MCF 10A (cell line): Measurements from ENCODE around the gene PTTG2. TPM values are rescaled to one million over a fixed set of nuclear protein-coding genes. Genes with fewer than 3 reads are reported as not detected.

Source experiments
- BruUV-seq: library from RNA; stranded (reverse); fragments of 400-500 nt; replicated peaks from 2 replicates; lab custom pipeline; 2021; lab: Mats Ljungman, UMichigan
- CTCF ChIA-PET: fragments of 300-600 bp; sonication (Branson Sonifier 250); formaldehyde crosslinking; extraction: SDS; loops from one replicate; lab custom pipeline; 2021; ENCODE audit warnings: antibody characterized with exemption, inconsistent platforms; lab: Yijun Ruan, JAX
- POLR2A ChIA-PET: fragments of 300-600, 350-650 bp; sonication (Branson Sonifier 250); formaldehyde crosslinking; extraction: SDS; loops from one replicate; lab custom pipeline; 2020; ENCODE audit warnings: antibody characterized with exemption, inconsistent platforms; lab: Yijun Ruan, JAX
- DNase-seq: peaks from one replicate; pipeline ENCODE4 v3.0.0-alpha.2; 2018; ENCODE audit not compliant: unreplicated experiment
- H3K27ac Mint-ChIP-seq: one replicate; pipeline ENCODE4 v1.8.0; 2022; ENCODE audit warnings: mild to moderate bottlenecking, low read depth, mixed read lengths; ENCODE audit not compliant: unreplicated experiment
- H3K27me3 Mint-ChIP-seq: one replicate; pipeline ENCODE4 v1.8.0; 2022; ENCODE audit warnings: mixed read lengths; ENCODE audit not compliant: insufficient read depth, unreplicated experiment
- H3K36me3 Mint-ChIP-seq: one replicate; pipeline ENCODE4 v1.8.0; 2022; ENCODE audit warnings: mild to moderate bottlenecking, moderate library complexity, mixed read lengths; ENCODE audit not compliant: insufficient read depth, unreplicated experiment
- H3K4me1 Mint-ChIP-seq: one replicate; pipeline ENCODE4 v1.8.0; 2022; ENCODE audit warnings: mixed read lengths; ENCODE audit not compliant: insufficient read depth, unreplicated experiment
- H3K4me3 Mint-ChIP-seq: one replicate; pipeline ENCODE4 v1.8.0; 2022; ENCODE audit warnings: mild to moderate bottlenecking, moderate library complexity, mixed read lengths; ENCODE audit not compliant: unreplicated experiment
- H3K9me3 Mint-ChIP-seq: one replicate; pipeline ENCODE4 v1.8.0; 2022; ENCODE audit warnings: mixed read lengths; ENCODE audit not compliant: unreplicated experiment
- CTCF ChIP-seq: fragments of 200-600 bp; IDR thresholded peaks from one replicate; pipeline ENCODE4 v1.8.0; 2022; ENCODE audit warnings: antibody characterized with exemption, mild to moderate bottlenecking; ENCODE audit not compliant: unreplicated experiment
- intact Hi-C: fragments of 100-400 bp; cut with micrococcal nuclease; formaldehyde crosslinking; loops from 2 replicates; pipeline ENCODE4 v1.14.1; 2022
- total RNA-seq: library from RNA; stranded (reverse); gene quantifications from 2 replicates; pipeline ENCODE4 v1.2.3, GENCODE V29; 2022

Gene PTTG2
- total RNA-seq, 1 experiment from 2014 or later = not detected

GRCh38 chr4:37936889-37937498, 23.2 kb upstream of the PTTG2 start:
- H3K36me3 Mint-ChIP-seq = no peaks in the 10 kb centered on the region
- no peaks in the 10 kb centered on the region for H3K4me1 Mint-ChIP-seq
- CTCF ChIA-PET = no interaction called here
- no peak for TF ChIP-seq CTCF
- H3K27ac Mint-ChIP-seq = no peak overlapping the region
- no peaks in the 10 kb centered on the region for H3K9me3 Mint-ChIP-seq
- H3K27me3 Mint-ChIP-seq = no peaks in the 10 kb centered on the region
- intact Hi-C loops = no loop called here
- BruUV-seq = no TSS peak
- H3K4me3 Mint-ChIP-seq = no peak overlapping the region
- no peak for DNase-seq
- POLR2A ChIA-PET = interaction anchor here (0.6 kb wide), 1 partner anchor 107 kb away, joined by 3 read pairs; no protein-coding TSS in a partner anchor

- Mint-ChIP-seq H3K4me3 (no peak overlapping the region), H3K27me3 (no peaks in the 10 kb centered on the region), H3K4me1 (no peaks in the 10 kb centered on the region), H3K27ac (no peak overlapping the region), H3K9me3 (no peaks in the 10 kb centered on the region), H3K36me3 (no peaks in the 10 kb centered on the region)
- CTCF ChIA-PET = no interaction called here
- intact Hi-C loops = no loop called here
- POLR2A ChIA-PET = no interaction called here
- no TSS peak for BruUV-seq
- no peak for TF ChIP-seq CTCF
- DNase-seq = no peak
Measured at GRCh38 chr4:37938208-37938607, 22.0 kb upstream of the PTTG2 start.

- no peak overlapping the region for H3K27ac Mint-ChIP-seq
- CTCF ChIA-PET = no interaction called here
- H3K4me1 Mint-ChIP-seq = no peaks in the 10 kb centered on the region
- no TSS peak for BruUV-seq
- POLR2A ChIA-PET = no interaction called here
- no peak for DNase-seq
- H3K36me3 Mint-ChIP-seq = no peaks in the 10 kb centered on the region
- TF ChIP-seq CTCF = no peak
- no peaks in the 10 kb centered on the region for H3K27me3 Mint-ChIP-seq
- intact Hi-C loops = no loop called here
- H3K4me3 Mint-ChIP-seq = no peak overlapping the region
- H3K9me3 Mint-ChIP-seq = no peaks in the 10 kb centered on the region
Measured at GRCh38 chr4:37946503-37947179, 13.6 kb upstream of the PTTG2 start.

GRCh38 chr4:37948542-37948941, 11.7 kb upstream of the PTTG2 start:
- no peaks in the 10 kb centered on the region for H3K36me3 Mint-ChIP-seq
- no peak for TF ChIP-seq CTCF
- no peak overlapping the region for H3K27ac Mint-ChIP-seq
- H3K4me1 Mint-ChIP-seq = peaks cover 3% of the 10 kb centered on the region
- DNase-seq = no peak
- intact Hi-C loops = no loop called here
- ChIA-PET POLR2A (no interaction called here), CTCF (interaction anchor here (0.6 kb wide), 1 partner anchor 25 kb away, joined by 4 read pairs; no protein-coding TSS in a partner anchor)
- H3K9me3 Mint-ChIP-seq = no peaks in the 10 kb centered on the region
- no TSS peak for BruUV-seq
- no peak overlapping the region for H3K4me3 Mint-ChIP-seq
- no peaks in the 10 kb centered on the region for H3K27me3 Mint-ChIP-seq
